Measurements from ENCODE around the gene TSPAN12.
A peak's percentile ranks its signal among the peaks of the same experiment; 100 is the strongest.
"Not testable (repeated sequence)": the region's sequence is repeated elsewhere in the genome, so short reads cannot be mapped to it uniquely, and the experiment has no call there.

Gene TSPAN12

GRCh38 chr7:120805636-120806388 is 52.1 kb downstream of the TSPAN12 start:
- peak in 1 of 2 donors; percentile 22 for DNase-seq (ENCODE audit: low read depth in 2 of 2)

GRCh38 chr7:120802751-120803150 is 55.2 kb downstream of the TSPAN12 start:
- DNase-seq (ENCODE audit: low read depth in 2 of 2), result no peak

GRCh38 chr7:120799813-120800475 is 58.0 kb downstream of the TSPAN12 start:
- DNase-seq (ENCODE audit: low read depth in 2 of 2), result no peak

GRCh38 chr7:120799147-120799546 is 58.8 kb downstream of the TSPAN12 start:
- no peak for DNase-seq (ENCODE audit: low read depth in 2 of 2)

- DNase-seq (ENCODE audit: low read depth in 2 of 2), result no peak
Observed at GRCh38 chr7:120797026-120797645, 60.8 kb downstream of the TSPAN12 start.

- no peak for DNase-seq (ENCODE audit: low read depth in 2 of 2)
Observed at GRCh38 chr7:120794106-120794729, 63.7 kb downstream of the TSPAN12 start.

- DNase-seq (ENCODE audit: low read depth in 2 of 2), result no peak
Observed at GRCh38 chr7:120793213-120793936, 64.6 kb downstream of the TSPAN12 start.

GRCh38 chr7:120792861-120793130 is 65.1 kb downstream of the TSPAN12 start:
- no peak for DNase-seq (ENCODE audit: low read depth in 2 of 2)

- peak in 1 of 2 donors; percentile 17 for DNase-seq (ENCODE audit: low read depth in 2 of 2)
Observed at GRCh38 chr7:120792091-120792860, 65.7 kb downstream of the TSPAN12 start.

- no peak for DNase-seq (ENCODE audit: low read depth in 2 of 2)
Observed at GRCh38 chr7:120785095-120785494, 72.8 kb downstream of the TSPAN12 start.

GRCh38 chr7:120783721-120784120 is 74.2 kb downstream of the TSPAN12 start:
- no peak for DNase-seq (ENCODE audit: low read depth in 2 of 2)

- no peak for DNase-seq (ENCODE audit: low read depth in 2 of 2)
Observed at GRCh38 chr7:120783273-120783672, 74.7 kb downstream of the TSPAN12 start.

- DNase-seq (ENCODE audit: low read depth in 2 of 2), result not testable (repeated sequence)
Observed at GRCh38 chr7:120781924-120782323, 76.0 kb downstream of the TSPAN12 start.

GRCh38 chr7:120780938-120781337 is 77.0 kb downstream of the TSPAN12 start:
- no peak for DNase-seq (ENCODE audit: low read depth in 2 of 2)

- not testable (repeated sequence) for DNase-seq (ENCODE audit: low read depth in 2 of 2)
Observed at GRCh38 chr7:120780451-120780850, 77.5 kb downstream of the TSPAN12 start.

GRCh38 chr7:120779078-120779477 is 78.9 kb downstream of the TSPAN12 start:
- not testable (repeated sequence) for DNase-seq (ENCODE audit: low read depth in 2 of 2)

- DNase-seq (ENCODE audit: low read depth in 2 of 2), result no peak
Observed at GRCh38 chr7:120775755-120776154, 82.2 kb downstream of the TSPAN12 start.

GRCh38 chr7:120774481-120774880 is 83.5 kb downstream of the TSPAN12 start:
- DNase-seq (ENCODE audit: low read depth in 2 of 2), result no peak

GRCh38 chr7:120770206-120770605 is 87.7 kb downstream of the TSPAN12 start:
- no peak for DNase-seq (ENCODE audit: low read depth in 2 of 2)

- no peak for DNase-seq (ENCODE audit: low read depth in 2 of 2)
Observed at GRCh38 chr7:120760851-120761250, 97.1 kb downstream of the TSPAN12 start.

- no peak for DNase-seq (ENCODE audit: low read depth in 2 of 2)
Observed at GRCh38 chr7:120760050-120760449, 97.9 kb downstream of the TSPAN12 start.

All from stimulated activated CD8-positive, alpha-beta memory T cell treated with anti-CD3 and anti-CD28 coated beads, Interleukin-15, amount 100 ng/mL, for 4 hours (primary cell).